ENCODE data around the gene ALDOB. TPM values are rescaled to one million over a fixed set of nuclear protein-coding genes. Genes with fewer than 3 reads are reported as not detected.

The ALDOB gene
- total and polyA plus RNA-seq, 2 of the 8 experiments (the other 6 are each of a cell fraction or from before 2014, with no cell fraction given) = not detected

DNA sequence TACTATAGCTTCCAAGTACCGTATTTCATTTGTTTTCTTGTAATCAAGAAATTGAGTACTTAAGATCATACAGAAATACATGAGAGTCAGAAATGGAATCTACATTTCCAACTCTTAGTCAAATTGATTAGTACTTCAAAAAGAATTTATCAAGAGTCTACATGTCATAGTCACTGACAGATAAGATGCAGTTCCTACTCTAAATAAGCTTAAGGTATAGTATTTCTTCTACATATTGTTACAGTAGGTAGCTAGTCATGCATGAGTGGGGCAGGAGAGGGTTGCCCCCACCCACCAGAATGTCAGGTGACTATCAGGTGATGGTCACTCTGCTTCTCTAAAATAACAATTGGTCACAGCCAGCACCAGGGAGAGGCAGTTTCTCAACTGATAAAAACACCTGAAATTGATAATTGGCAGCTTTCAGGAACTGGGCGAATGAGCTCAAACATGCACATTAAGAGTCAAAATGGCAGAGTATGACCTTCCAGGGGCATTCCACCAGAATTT is 53.7 kb downstream of the ALDOB start:
- no peaks in the 10 kb centered on the region for H4K20me1 ChIP-seq (replicated peaks in 1 of 2; ENCODE audit: control insufficient read depth in 1 of 2, insufficient read depth in 2 of 2, low read length in 2 of 2)
- H3K4me1 ChIP-seq (replicated peaks in 1 of 4; ENCODE audit: control insufficient read depth in 3 of 4, insufficient read depth in 4 of 4, low read length in 3 of 4) = peaks cover 0 to 3% (median 0%) of the 10 kb centered on the region in 4 experiments; a peak in 3 of 7 replicates
- H3K4ac ChIP-seq (replicated peaks; ENCODE audit: insufficient read length, low read depth, low read length) = no peak overlapping the region
- no peak overlapping the region for H2BK20ac ChIP-seq (ENCODE audit: low read length)
- H3K27ac ChIP-seq (ENCODE audit: low read depth, low read length) = no peak overlapping the region
- no peak overlapping the region for H4K8ac ChIP-seq (ENCODE audit: extremely low read depth, insufficient read depth, low read length)
- 90% methylated on average over 2 of the region's 2 CpGs; no CpG with 5 or more reads in 1 of the 2 experiments for WGBS, 2 experiments (ENCODE audit: extremely low coverage in 1 of 2, insufficient coverage in 1 of 2, insufficient read length in 1 of 2, insufficient replicate concordance in 2 of 2, low coverage in 1 of 2, low lambda C conversion rate in 2 of 2, missing lambda C conversion rate in 1 of 2)
- no peak overlapping the region for H4K5ac ChIP-seq (ENCODE audit: insufficient read length, low read depth, low read length)
- no peak overlapping the region for H3K9ac ChIP-seq (replicated peaks in 1 of 4; ENCODE audit: extremely low read depth in 1 of 4, low read depth in 3 of 4, low read length in 3 of 4)
- no peak for FAIRE-seq
- H4K91ac ChIP-seq (replicated peaks; ENCODE audit: insufficient read length, low read length) = no peak overlapping the region
- H3K36me3 ChIP-seq (ENCODE audit: control insufficient read depth in 2 of 4, insufficient read depth in 4 of 4, low read length in 3 of 4) = peaks cover 0 to 7% (median 0%) of the 10 kb centered on the region in 4 experiments; a peak in 2 of 8 replicates
- POLR2A ChIA-PET (ENCODE audit: partially characterized antibody) = interaction anchor here (0.7 to 2.6 kb wide), 2 partner anchors 16 to 19 kb away, joined by 3 to 9 read pairs; partner anchors contain the start of genes MRPL50 and ZNF189
- H3K79me1 ChIP-seq (ENCODE audit: low read depth, low read length) = no peaks in the 10 kb centered on the region
- no peak overlapping the region for H2BK120ac ChIP-seq (replicated peaks; ENCODE audit: low read depth, low read length)
- H3K23me2 ChIP-seq (ENCODE audit: low read depth, low read length) = no peaks in the 10 kb centered on the region
- H3K27me3 ChIP-seq (replicated peaks in 1 of 4; ENCODE audit: control insufficient read depth in 3 of 4, extremely low read depth in 1 of 4, insufficient read depth in 3 of 4, low read length in 3 of 4) = no peaks in the 10 kb centered on the region
- no peak for DNase-seq (ENCODE audit: low read depth in 1 of 2, low spot score in 2 of 2)
- H3K14ac ChIP-seq (ENCODE audit: insufficient read length) = no peak overlapping the region
- no peak overlapping the region for H3K23ac ChIP-seq (ENCODE audit: insufficient read length)
- H3K18ac ChIP-seq (ENCODE audit: extremely low read depth, low read length) = no peak overlapping the region
- H3K56ac ChIP-seq (replicated peaks; ENCODE audit: insufficient read length, low read depth, low read length) = no peak overlapping the region
- H2BK12ac ChIP-seq (ENCODE audit: low read depth, low read length) = no peak overlapping the region
- no peak overlapping the region for H3K4me3 ChIP-seq (ENCODE audit: extremely low read depth in 1 of 4, insufficient read depth in 2 of 4, low read depth in 3 of 4, low read length in 4 of 4)
- no peak overlapping the region for H2BK5ac ChIP-seq (ENCODE audit: low read depth, low read length)
- H2AFZ ChIP-seq (ENCODE audit: low read length) = no peak overlapping the region
- no peak overlapping the region for H2BK15ac ChIP-seq (ENCODE audit: low read length)
- no peaks in the 10 kb centered on the region for H3K79me2 ChIP-seq (ENCODE audit: control insufficient read depth in 1 of 2, insufficient read depth in 2 of 2, low read length in 2 of 2)
- no peak for TF ChIP-seq SUZ12 (IDR thresholded peaks at IDR 0.05; ENCODE audit: low read length)
- TF ChIP-seq RBBP5 (IDR thresholded peaks at IDR 0.05; ENCODE audit: borderline replicate concordance, low read depth, low read length) = no peak
- TF ChIP-seq TAF1 (IDR thresholded peaks at IDR 0.05; ENCODE audit: low read depth, low read length) = no peak
- TF ChIP-seq NANOG (IDR thresholded peaks at IDR 0.05; ENCODE audit: insufficient read depth, low read depth, low read length, poor library complexity, severe bottlenecking) = no peak
- TF ChIP-seq TBP (IDR thresholded peaks at IDR 0.05; ENCODE audit: low read depth, low read length) = no peak
- no peak for TF ChIP-seq TAF7 (optimal IDR thresholded peaks at IDR 0.05; ENCODE audit: borderline replicate concordance, low read depth, low read length)
- H2AK5ac ChIP-seq (ENCODE audit: low read depth, low read length) = no peak overlapping the region
- peaks cover 6 to 14% of the 10 kb centered on the region in 2 experiments; a peak in 2 of 4 replicates for H3K9me3 ChIP-seq (ENCODE audit: insufficient read depth in 2 of 2, low read depth in 1 of 2, low read length in 1 of 2)
- CTCF ChIA-PET (ENCODE audit: partially characterized antibody) = interaction anchor here (0.6 to 0.7 kb wide), 2 partner anchors 230 to 1112 kb away, joined by 3 read pairs; no protein-coding TSS in a partner anchor
- H3K4me2 ChIP-seq (ENCODE audit: insufficient read depth in 1 of 2, low read depth in 2 of 2, low read length in 2 of 2) = no peak overlapping the region
